Measurements from ENCODE around the gene AADAT. TPM values are rescaled to one million over a fixed set of nuclear protein-coding genes. Genes with fewer than 3 reads are reported as not detected.
A peak's percentile ranks its signal among the peaks of the same experiment; 100 is the strongest.

The AADAT gene
- total RNA-seq, 4 donors from 2014 or later: 0.86 to 0.98 (median 0.97) TPM; not detected in 1

DNA sequence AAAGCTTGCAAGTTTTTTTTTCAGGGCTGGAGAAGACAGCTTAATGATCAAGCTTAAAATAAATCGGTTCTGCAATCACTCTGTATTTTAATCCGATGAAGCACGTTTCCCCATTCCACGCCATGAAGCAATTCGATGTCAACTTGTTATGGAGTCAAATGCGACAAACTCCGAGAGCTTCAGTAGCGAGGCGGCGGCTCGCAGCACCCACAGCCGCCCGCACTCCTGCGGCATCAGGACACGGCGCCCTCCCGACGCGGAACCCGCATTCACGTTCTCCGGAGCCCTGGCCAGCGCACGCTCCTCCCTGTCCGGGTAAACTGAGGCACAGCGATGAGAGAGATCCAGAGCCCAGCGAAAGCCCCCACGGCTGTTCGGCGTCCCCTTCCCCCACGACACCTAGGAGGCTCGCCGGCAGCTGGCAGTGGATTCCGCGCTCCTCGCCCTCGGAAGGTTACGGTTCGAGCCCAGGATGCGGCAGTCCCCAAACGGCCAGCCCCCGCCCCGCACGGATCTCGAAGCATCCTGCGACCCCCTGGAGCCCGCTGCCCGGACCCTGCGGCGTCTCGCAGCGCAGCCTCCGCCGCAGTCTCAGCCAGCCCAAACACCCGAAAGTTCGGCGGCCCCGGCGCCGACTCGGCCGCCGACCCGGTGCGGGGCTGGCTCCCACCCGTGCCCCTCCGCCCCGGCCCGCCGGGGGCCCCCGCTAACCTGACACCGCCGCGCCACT is 64.1 kb downstream of the AADAT start:
- Histone ChIP-seq H3K36me3 (no peaks in the 10 kb centered on the region), H3K27me3 (no peaks in the 10 kb centered on the region), H3K4me1 (peaks cover 24% of the 10 kb centered on the region), H3K27ac (peak overlapping the region; percentile 95), H3K9me3 (no peaks in the 10 kb centered on the region), H3K4me3 (peak overlapping the region; percentile 98)
- DNase-seq (ENCODE audit: low spot score in 2 of 2): peak in 1 of 2 donors; percentile 69
- 6% methylated on average over 27 of the region's 74 CpGs for WGBS
- TF ChIP-seq POLR2AphosphoS5 (IDR thresholded peaks at IDR 0.05): no peak
- TF ChIP-seq POLR2A (IDR thresholded peaks at IDR 0.05): no peak
- TF ChIP-seq CTCF (IDR thresholded peaks at IDR 0.05): no peak
- TF ChIP-seq EP300 (IDR thresholded peaks at IDR 0.05): no peak

- Histone ChIP-seq H3K36me3 (no peaks in the 10 kb centered on the region), H3K4me1 (peaks cover 20% of the 10 kb centered on the region), H3K27me3 (no peaks in the 10 kb centered on the region), H3K9me3 (no peaks in the 10 kb centered on the region), H3K27ac (no peak overlapping the region), H3K4me3 (no peak overlapping the region)
- TF ChIP-seq POLR2A (IDR thresholded peaks at IDR 0.05) (no peak), CTCF (IDR thresholded peaks at IDR 0.05) (no peak), POLR2AphosphoS5 (IDR thresholded peaks at IDR 0.05) (no peak), EP300 (IDR thresholded peaks at IDR 0.05) (no peak)
- 86% methylated on average over 2 of the region's 2 CpGs for WGBS
- DNase-seq (ENCODE audit: low spot score in 2 of 2): no peak
Observed at GRCh38 chr4:170022211-170022610, 67.5 kb downstream of the AADAT start.

DNA sequence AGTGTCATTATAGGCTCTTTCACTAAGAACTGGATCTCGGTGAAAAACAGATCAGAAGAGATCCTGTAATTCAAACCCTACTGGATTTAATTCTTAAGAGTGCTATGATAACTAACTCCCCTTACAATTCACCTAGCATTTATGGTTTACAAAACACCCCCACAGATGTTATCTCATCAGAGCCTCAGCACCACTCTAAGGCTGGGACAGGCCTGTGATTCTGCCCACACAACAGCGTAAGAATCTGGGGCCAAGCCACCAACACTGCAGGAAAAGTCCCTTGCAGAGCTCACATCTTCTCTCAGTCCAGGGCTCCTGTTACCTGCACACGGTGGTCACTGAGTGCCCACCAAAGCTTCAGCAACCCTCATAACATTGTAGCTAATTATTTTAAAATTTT is 72.5 kb downstream of the AADAT start:
- Histone ChIP-seq H3K4me1 (peaks cover 10% of the 10 kb centered on the region), H3K27me3 (no peaks in the 10 kb centered on the region), H3K4me3 (no peak overlapping the region), H3K27ac (no peak overlapping the region), H3K9me3 (no peaks in the 10 kb centered on the region), H3K36me3 (no peaks in the 10 kb centered on the region)
- WGBS: 66% methylated on average over 3 of the region's 3 CpGs
- DNase-seq (ENCODE audit: low spot score in 2 of 2): no peak
- TF ChIP-seq EP300 (IDR thresholded peaks at IDR 0.05) (no peak), POLR2A (IDR thresholded peaks at IDR 0.05) (no peak), POLR2AphosphoS5 (IDR thresholded peaks at IDR 0.05) (no peak)

DNA sequence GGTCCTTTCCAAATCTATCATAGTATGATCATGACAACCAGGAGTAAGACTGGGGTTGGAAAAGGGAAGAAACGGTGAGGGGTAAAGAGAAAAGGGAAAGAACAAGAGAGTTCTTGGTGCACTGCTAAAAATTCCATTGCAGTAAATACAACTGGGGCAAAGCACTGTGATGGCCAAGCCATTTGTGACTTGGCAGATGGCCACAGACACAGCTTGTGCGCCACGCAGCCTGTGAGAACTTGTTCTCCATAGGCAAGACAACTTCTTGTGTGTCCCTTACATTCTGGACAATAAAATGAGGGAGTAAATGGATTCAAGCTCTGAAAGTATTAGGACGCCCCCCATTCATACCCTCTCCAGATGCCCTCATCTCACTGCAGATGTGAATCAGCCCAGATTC is 74.5 kb downstream of the AADAT start:
- no peaks in the 10 kb centered on the region for H3K9me3 ChIP-seq
- WGBS: 66% methylated on average over 4 of the region's 4 CpGs
- H3K36me3 ChIP-seq: no peaks in the 10 kb centered on the region
- peaks cover 21% of the 10 kb centered on the region for H3K4me1 ChIP-seq
- TF ChIP-seq CTCF (IDR thresholded peaks at IDR 0.05): no peak
- TF ChIP-seq POLR2A (IDR thresholded peaks at IDR 0.05): no peak
- no peak for TF ChIP-seq POLR2AphosphoS5 (IDR thresholded peaks at IDR 0.05)
- no peak for TF ChIP-seq EP300 (IDR thresholded peaks at IDR 0.05)
- H3K27me3 ChIP-seq: no peaks in the 10 kb centered on the region
- no peak overlapping the region for H3K27ac ChIP-seq
- no peak overlapping the region for H3K4me3 ChIP-seq
- no peak for DNase-seq (ENCODE audit: low spot score in 2 of 2)

DNA sequence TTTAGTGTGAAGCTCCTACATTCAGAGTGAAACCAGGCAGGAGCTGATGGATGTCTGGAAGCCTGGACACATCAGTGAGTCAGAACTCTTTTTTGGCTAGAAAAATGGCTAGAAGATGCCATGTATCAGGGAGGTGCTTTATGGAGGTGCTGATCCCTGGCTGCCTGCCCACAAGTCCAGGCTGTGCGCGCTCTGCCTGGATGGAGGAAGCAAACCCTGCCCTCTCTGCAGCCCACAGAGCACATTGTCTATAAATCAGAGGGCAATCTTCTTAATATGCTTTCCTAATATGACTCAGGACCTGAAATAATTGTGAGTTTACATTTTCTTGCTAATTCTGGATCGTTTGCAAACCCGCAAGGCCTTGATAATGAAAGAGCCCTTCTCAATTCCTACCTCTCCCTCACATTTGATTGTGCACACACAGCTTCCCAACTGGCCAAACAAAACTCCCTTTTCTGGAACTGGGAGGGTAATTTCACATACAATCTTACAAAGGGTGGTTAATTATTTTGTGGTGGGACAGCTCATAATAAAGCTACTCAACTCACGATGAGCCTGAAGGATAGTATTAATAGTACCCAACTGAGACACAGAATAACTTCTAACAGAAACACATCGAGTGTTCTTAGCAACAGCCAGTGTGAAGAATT is 75.3 kb downstream of the AADAT start:
- peaks cover 25% of the 10 kb centered on the region for H3K4me1 ChIP-seq
- no peak overlapping the region for H3K27ac ChIP-seq
- no peak overlapping the region for H3K4me3 ChIP-seq
- no peak for DNase-seq (ENCODE audit: low spot score in 2 of 2)
- no peaks in the 10 kb centered on the region for H3K27me3 ChIP-seq
- H3K9me3 ChIP-seq: no peaks in the 10 kb centered on the region
- TF ChIP-seq EP300 (IDR thresholded peaks at IDR 0.05) (no peak), POLR2AphosphoS5 (IDR thresholded peaks at IDR 0.05) (no peak), CTCF (IDR thresholded peaks at IDR 0.05) (no peak), POLR2A (IDR thresholded peaks at IDR 0.05) (no peak)
- 63% methylated on average over 6 of the region's 6 CpGs for WGBS
- no peaks in the 10 kb centered on the region for H3K36me3 ChIP-seq

Data from suprapubic skin (tissue), 4 donors.